Measurements from ENCODE around the gene RGMA. TPM values are rescaled to one million over a fixed set of nuclear protein-coding genes. Genes with fewer than 3 reads are reported as not detected.
"Not testable (repeated sequence)": the region's sequence is repeated elsewhere in the genome, so short reads cannot be mapped to it uniquely, and the experiment has no call there.

RGMA gene
- total RNA-seq, 1 experiment from 2014 or later = 5.5 TPM

DNA sequence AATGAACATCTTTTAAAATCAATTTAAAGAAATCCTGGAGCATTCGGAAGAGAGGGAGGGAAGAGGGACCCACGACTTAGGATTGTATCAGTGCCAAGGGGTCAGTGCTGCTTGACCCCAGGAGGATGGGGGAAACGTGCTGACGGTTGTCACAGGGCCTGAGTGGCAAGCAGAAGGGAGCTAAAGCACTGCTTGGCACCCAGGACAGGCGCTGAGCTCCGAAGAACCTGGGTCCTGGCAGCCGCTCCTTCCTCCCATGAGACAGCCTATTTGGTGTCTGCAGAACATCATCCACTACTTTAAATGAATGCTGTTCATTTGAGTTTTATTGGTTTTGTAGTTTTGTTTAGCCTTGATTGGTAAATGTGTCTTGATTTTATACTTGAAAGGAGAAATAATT is 54.5 kb downstream of the RGMA start:
- Histone ChIP-seq H4K20me1 (ENCODE audit: insufficient read depth) (no peaks in the 10 kb centered on the region), H3K4me1 (ENCODE audit: control insufficient read depth in 1 of 2, insufficient read depth in 2 of 2, low read length in 2 of 2) (peaks cover 0 to 9% of the 10 kb centered on the region in 2 experiments; a peak in 1 of 4 replicates), H3K27me3 (ENCODE audit: insufficient read depth, low read length) (no peaks in the 10 kb centered on the region), H2AFZ (ENCODE audit: low read depth, low read length, poor library complexity, severe bottlenecking) (no peak overlapping the region), H3K4me2 (ENCODE audit: low read length) (no peak overlapping the region), H3K9me3 (ENCODE audit: control insufficient read depth in 1 of 2, insufficient read depth in 1 of 2, low read depth in 1 of 2, low read length in 2 of 2) (no peaks in the 10 kb centered on the region), H3K27ac (ENCODE audit: low read depth, low read length) (no peak overlapping the region), H3K9me2 (ENCODE audit: insufficient read depth) (no peaks in the 10 kb centered on the region), H3K36me3 (ENCODE audit: control insufficient read depth in 1 of 2, insufficient read depth in 2 of 2, low read length in 2 of 2) (no peaks in the 10 kb centered on the region), H3K4me3 (replicated peaks in 1 of 2; ENCODE audit: low read depth in 1 of 2, low read length in 2 of 2) (no peak overlapping the region), H3K79me2 (ENCODE audit: insufficient read depth, low read length) (no peaks in the 10 kb centered on the region), H3K9ac (ENCODE audit: low read length) (no peak overlapping the region)
- ChIA-PET CTCF (no interaction called here), RAD21 (ENCODE audit: low non-redundant PET in 1 of 2, low total read pairs in 2 of 2, uncharacterized antibody in 2 of 2, unreplicated experiment in 2 of 2) (no interaction called here), POLR2A (no interaction called here)
- no peak for ATAC-seq
- BruUV-seq (replicated peaks) = no TSS peak
- intact Hi-C loops (cut with micrococcal nuclease) = loop anchor here (5.0 kb wide), 1 partner anchor 1288 kb away; no protein-coding TSS in a partner anchor
- TF ChIP-seq SP1 (IDR thresholded peaks at IDR 0.05; ENCODE audit: low read depth) = no peak
- TF ChIP-seq, protein P1, sequence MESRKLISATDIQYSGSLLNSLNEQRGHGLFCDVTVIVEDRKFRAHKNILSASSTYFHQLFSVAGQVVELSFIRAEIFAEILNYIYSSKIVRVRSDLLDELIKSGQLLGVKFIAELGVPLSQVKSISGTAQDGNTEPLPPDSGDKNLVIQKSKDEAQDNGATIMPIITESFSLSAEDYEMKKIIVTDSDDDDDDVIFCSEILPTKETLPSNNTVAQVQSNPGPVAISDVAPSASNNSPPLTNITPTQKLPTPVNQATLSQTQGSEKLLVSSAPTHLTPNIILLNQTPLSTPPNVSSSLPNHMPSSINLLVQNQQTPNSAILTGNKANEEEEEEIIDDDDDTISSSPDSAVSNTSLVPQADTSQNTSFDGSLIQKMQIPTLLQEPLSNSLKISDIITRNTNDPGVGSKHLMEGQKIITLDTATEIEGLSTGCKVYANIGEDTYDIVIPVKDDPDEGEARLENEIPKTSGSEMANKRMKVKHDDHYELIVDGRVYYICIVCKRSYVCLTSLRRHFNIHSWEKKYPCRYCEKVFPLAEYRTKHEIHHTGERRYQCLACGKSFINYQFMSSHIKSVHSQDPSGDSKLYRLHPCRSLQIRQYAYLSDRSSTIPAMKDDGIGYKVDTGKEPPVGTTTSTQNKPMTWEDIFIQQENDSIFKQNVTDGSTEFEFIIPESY (IDR thresholded peaks at IDR 0.05; ENCODE audit: extremely low read depth, insufficient replicate concordance, low read length) = no peak
- DNase-seq (ENCODE audit: low read depth, low spot score) = no peak

GRCh38 chr15:93033434-93034045 is 55.5 kb downstream of the RGMA start:
- BruUV-seq (replicated peaks) = no TSS peak
- ATAC-seq = no peak
- intact Hi-C loops (cut with micrococcal nuclease) = loop anchor here (5.0 kb wide), 1 partner anchor 1289 kb away; no protein-coding TSS in a partner anchor
- H3K9me2 ChIP-seq (ENCODE audit: insufficient read depth) = no peaks in the 10 kb centered on the region
- H3K4me2 ChIP-seq (ENCODE audit: low read length) = no peak overlapping the region
- RAD21 ChIA-PET (ENCODE audit: low non-redundant PET in 1 of 2, low total read pairs in 2 of 2, uncharacterized antibody in 2 of 2, unreplicated experiment in 2 of 2) = interaction anchor here in 1 of 2 experiments (1.5 kb wide), 1 partner anchor 1086 kb away, joined by 4 read pairs; no protein-coding TSS in a partner anchor
- no peak overlapping the region for H3K9ac ChIP-seq (ENCODE audit: low read length)
- no peak for DNase-seq (ENCODE audit: low read depth, low spot score)
- POLR2A ChIA-PET = no interaction called here
- TF ChIP-seq ZFX (IDR thresholded peaks at IDR 0.05) (0 out of 2 replicates have a peak, but pooled peaks have one; percentile 9), ATF3 (IDR thresholded peaks at IDR 0.05) (no peak)
- H3K27ac ChIP-seq (ENCODE audit: low read depth, low read length) = no peak overlapping the region
- no peaks in the 10 kb centered on the region for H3K9me3 ChIP-seq (ENCODE audit: control insufficient read depth in 1 of 2, insufficient read depth in 1 of 2, low read depth in 1 of 2, low read length in 2 of 2)
- H3K79me2 ChIP-seq (ENCODE audit: insufficient read depth, low read length) = no peaks in the 10 kb centered on the region
- no peaks in the 10 kb centered on the region for H3K27me3 ChIP-seq (ENCODE audit: insufficient read depth, low read length)
- H4K20me1 ChIP-seq (ENCODE audit: insufficient read depth) = no peaks in the 10 kb centered on the region
- no peak overlapping the region for H2AFZ ChIP-seq (ENCODE audit: low read depth, low read length, poor library complexity, severe bottlenecking)
- no peak overlapping the region for H3K4me3 ChIP-seq (replicated peaks in 1 of 2; ENCODE audit: low read depth in 1 of 2, low read length in 2 of 2)
- peaks cover 0 to 9% of the 10 kb centered on the region in 2 experiments; a peak in 1 of 4 replicates for H3K4me1 ChIP-seq (ENCODE audit: control insufficient read depth in 1 of 2, insufficient read depth in 2 of 2, low read length in 2 of 2)
- no peaks in the 10 kb centered on the region for H3K36me3 ChIP-seq (ENCODE audit: control insufficient read depth in 1 of 2, insufficient read depth in 2 of 2, low read length in 2 of 2)
- CTCF ChIA-PET = interaction anchor here (1.6 to 7.3 kb wide), 2 partner anchors 941 to 1086 kb away, joined by 3 to 125 read pairs; no protein-coding TSS in a partner anchor

DNA sequence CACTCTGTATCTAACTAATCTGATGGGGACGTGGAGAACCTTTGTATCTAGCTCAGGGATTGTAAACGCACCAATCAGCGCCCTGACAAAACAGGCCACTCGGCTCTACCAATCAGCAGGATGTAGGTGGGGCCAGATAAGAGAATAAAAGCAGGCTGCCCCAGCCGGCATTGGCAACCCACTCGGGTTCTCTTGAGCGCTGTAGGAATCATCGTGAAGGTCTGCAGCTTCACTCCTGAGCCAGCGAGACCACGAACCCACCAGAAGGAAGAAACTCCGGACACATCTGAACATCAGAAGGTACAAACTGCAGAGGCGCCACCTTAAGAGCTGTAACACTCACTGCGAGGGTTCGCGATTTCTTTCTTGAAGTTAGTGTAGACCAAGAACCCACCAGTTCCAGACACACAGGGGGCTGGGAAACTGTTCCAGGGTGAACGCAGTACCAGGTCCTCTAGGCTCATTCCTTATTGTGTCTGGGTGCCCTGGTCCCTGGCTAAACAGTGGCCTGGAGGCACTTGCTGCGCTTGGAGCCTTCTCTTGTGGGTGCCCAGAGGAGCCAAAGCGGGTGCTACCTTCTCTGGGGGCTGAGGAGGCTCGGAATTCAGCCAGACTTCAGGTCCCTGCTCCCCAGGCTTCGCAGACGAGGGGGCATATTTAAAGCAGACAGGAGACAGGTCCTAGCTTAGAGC is 56.4 kb downstream of the RGMA start:
- RAD21 ChIA-PET (ENCODE audit: low non-redundant PET in 1 of 2, low total read pairs in 2 of 2, uncharacterized antibody in 2 of 2, unreplicated experiment in 2 of 2) = interaction anchor here (1.2 to 1.5 kb wide), 2 partner anchors 1087 kb away, joined by 3 to 4 read pairs; no protein-coding TSS in a partner anchor
- BruUV-seq (replicated peaks) = TSS peak; percentile 45
- H3K79me2 ChIP-seq (ENCODE audit: insufficient read depth, low read length); H2AFZ ChIP-seq (ENCODE audit: low read depth, low read length, poor library complexity, severe bottlenecking); H3K36me3 ChIP-seq (ENCODE audit: control insufficient read depth in 1 of 2, insufficient read depth in 2 of 2, low read length in 2 of 2); H3K27ac ChIP-seq (ENCODE audit: low read depth, low read length); H3K9me2 ChIP-seq (ENCODE audit: insufficient read depth); H3K4me3 ChIP-seq (replicated peaks in 1 of 2; ENCODE audit: low read depth in 1 of 2, low read length in 2 of 2); ATAC-seq; H3K9me3 ChIP-seq (ENCODE audit: control insufficient read depth in 1 of 2, insufficient read depth in 1 of 2, low read depth in 1 of 2, low read length in 2 of 2); POLR2A ChIA-PET; H3K27me3 ChIP-seq (ENCODE audit: insufficient read depth, low read length); DNase-seq (ENCODE audit: low read depth, low spot score); H3K9ac ChIP-seq (ENCODE audit: low read length); H4K20me1 ChIP-seq (ENCODE audit: insufficient read depth); H3K4me1 ChIP-seq (ENCODE audit: control insufficient read depth in 1 of 2, insufficient read depth in 2 of 2, low read length in 2 of 2); H3K4me2 ChIP-seq (ENCODE audit: low read length): not testable (repeated sequence)
- intact Hi-C loops (cut with micrococcal nuclease) = loop anchor here (5.0 kb wide), 1 partner anchor 1290 kb away; no protein-coding TSS in a partner anchor
- CTCF ChIA-PET = interaction anchor here (1.6 to 7.3 kb wide), 2 partner anchors 942 to 1087 kb away, joined by 3 to 125 read pairs; no protein-coding TSS in a partner anchor
